Spleen (tissue), 11 donors: ENCODE results near the gene TRPT1. TPM values are rescaled to one million over a fixed set of nuclear protein-coding genes. Genes with fewer than 3 reads are reported as not detected.

Experiments used
- DNase-seq: peaks from one replicate; pipeline ENCODE4 v3.0.0-alpha.2; 2020
- H3K27ac ChIP-seq, 8 donors: fragments of 200-600 bp; sonication (generic) in 7 of 8; 1 replicate in 4 of 8; 2 replicates in 4 of 8; pipeline versions ENCODE4 v1.5.0 to v1.8.0; 2016 to 2021; ENCODE audit warnings: inconsistent platforms in 4 of 8, mild to moderate bottlenecking in 4 of 8, moderate library complexity in 1 of 8
- H3K27me3 ChIP-seq, 7 donors: fragments of 200-600 bp; sonication (generic) in 6 of 7; replicated peaks in 1 of 7; 1 replicate in 4 of 7; 2 replicates in 3 of 7; pipeline versions ENCODE4 v1.5.0 to v1.8.0; 2016 to 2021; ENCODE audit warnings: inconsistent platforms in 3 of 7, mild to moderate bottlenecking in 1 of 7
- H3K36me3 ChIP-seq, 6 donors: fragments of 200-600 bp; sonication (generic) in 5 of 6; 1 replicate in 4 of 6; 2 replicates in 2 of 6; pipeline versions ENCODE4 v1.5.0 to v1.8.0; 2016 to 2021; ENCODE audit warnings: inconsistent platforms in 2 of 6
- H3K4me1 ChIP-seq, 6 donors: fragments of 200-600 bp; sonication (generic) in 5 of 6; 1 replicate in 3 of 6; 2 replicates in 3 of 6; pipeline versions ENCODE4 v1.5.0 to v1.8.0; 2016 to 2021; ENCODE audit warnings: inconsistent platforms in 3 of 6
- H3K4me3 ChIP-seq, 8 donors: fragments of 200-600 bp; sonication (generic) in 7 of 8; 1 replicate in 4 of 8; 2 replicates in 4 of 8; pipeline versions ENCODE4 v1.5.0 to v1.8.0; 2016 to 2021; ENCODE audit warnings: inconsistent platforms in 4 of 8, mild to moderate bottlenecking in 4 of 8, moderate library complexity in 2 of 8
- H3K9me3 ChIP-seq, 8 donors: fragments of 200-600 bp; sonication (generic) in 7 of 8; 1 replicate in 4 of 8; 2 replicates in 4 of 8; pipeline versions ENCODE4 v1.5.0 to v1.8.0; 2016 to 2021; ENCODE audit warnings: inconsistent platforms in 4 of 8
- CTCF ChIP-seq, 11 experiments: fragments of 200-600 bp in 7 of 11; fragments of 450-650 bp in 4 of 11; sonication (generic) in 4 of 11; IDR thresholded peaks in 8 of 11; conservative IDR thresholded peaks in 3 of 11; 1 replicate in 7 of 11; 2 replicates in 4 of 11; pipeline versions ENCODE4 v1.4.0 to v1.8.0; 2016 to 2021; ENCODE audit warnings: antibody characterized with exemption in 11 of 11, inconsistent platforms in 4 of 11, mild to moderate bottlenecking in 1 of 11
- POLR2A ChIP-seq, 3 donors: fragments of 450-650 bp; IDR thresholded peaks; one replicate each; pipeline ENCODE4 v1.5.1; 2017; ENCODE audit warnings: antibody characterized with exemption in 3 of 3, mild to moderate bottlenecking in 1 of 3
- POLR2AphosphoS5 ChIP-seq, 3 donors: sonication (generic); formaldehyde crosslinking; IDR thresholded peaks; one replicate each; pipeline ENCODE4 v1.5.1; 2017; ENCODE audit warnings: antibody characterized with exemption in 3 of 3
- WGBS, 5 donors: extraction: QIAGEN DNeasy Blood & Tissue Kit in 3 of 5; methylation state at CpG; one replicate each; pipeline versions ENCODE4 v1.1.5 to v1.1.7; 2013 to 2018; 5-methylcytosine and 5-hydroxymethylcytosine counted together
- intact Hi-C: fragments of 100-400 bp; cut with DNase I; formaldehyde crosslinking; loops from one replicate; pipeline ENCODE4 v1.15.0; 2023; ENCODE audit warnings: low total_unique reads
- polyA plus RNA-seq, 3 donors: library from polyadenylated mRNA; stranded (reverse); fragments of 200-250 nt; gene quantifications; one replicate each; pipeline ENCODE4 v1.2.1, GENCODE V29; 2013
- total RNA-seq, 7 donors: library from RNA; depleted of rRNA in 3 of 7; stranded (reverse); fragments of >200 nt in 3 of 7; fragmentation: NEBNext Ultra II Directional in 4 of 7; extraction: Animal tissue kit (Norgen Biotek cat#: 25700) in 4 of 7; gene quantifications; one replicate each; pipeline versions ENCODE4 v1.1.0 to v1.2.1, GENCODE V29; 2016 to 2021
- donor health status: healthy with polysubstance abuse.
- donor health status: DM: no; HTN: no; CAD: no; lungs with moderate emphysema.
- donor health status: DM: no; HTN: no; CAD: no.
- donor health status: Bipolar disorder and iron deficiency.
- donor health status: healthy.
- donor health status: DM: no; HTN: no; CAD: no.
- donor health status: DM: yes; HTN: yes; CAD: no.

The TRPT1 gene
- total and polyA plus RNA-seq, 10 donors = 34.2 to 74.0 (median 46.4) TPM

GRCh38 chr11:64238076-64238475 is 12.1 kb upstream of the TRPT1 start:
- H3K27ac ChIP-seq = peak overlapping the region in 7 of 8 donors; percentile 95 to 100 (median 99)
- intact Hi-C loops = no loop called here
- DNase-seq = peak; percentile 82
- peaks cover 25 to 85% (median 66%) of the 10 kb centered on the region in 6 donors for H3K4me1 ChIP-seq
- peaks cover 0 to 37% (median 19%) of the 10 kb centered on the region in 6 donors for H3K36me3 ChIP-seq
- 75 to 90% (median 82%) methylated on average over 7 to 9 of the region's 9 CpGs for WGBS, 5 donors
- TF ChIP-seq POLR2A (IDR thresholded peaks at IDR 0.05) (no peak), POLR2AphosphoS5 (IDR thresholded peaks at IDR 0.05) (peak in 2 of 3 donors; percentile 40 to 47)
- H3K9me3 ChIP-seq = no peaks in the 10 kb centered on the region
- H3K27me3 ChIP-seq = no peaks in the 10 kb centered on the region
- peak overlapping the region in 1 of 8 donors; percentile 35 for H3K4me3 ChIP-seq

GRCh38 chr11:64237484-64237951 is 11.5 kb upstream of the TRPT1 start:
- no peak for TF ChIP-seq CTCF (IDR thresholded peaks at IDR 0.05 in 8 of 11, conservative IDR thresholded peaks at IDR 0.05 in 3 of 11)
- no peak for TF ChIP-seq POLR2AphosphoS5 (IDR thresholded peaks at IDR 0.05)
- no peak for TF ChIP-seq POLR2A (IDR thresholded peaks at IDR 0.05)
- Histone ChIP-seq H3K4me1 (peaks cover 27 to 85% (median 64%) of the 10 kb centered on the region in 6 donors), H3K36me3 (peaks cover 0 to 33% (median 18%) of the 10 kb centered on the region in 6 donors), H3K4me3 (peak overlapping the region in 1 of 8 donors; percentile 35), H3K27me3 (no peaks in the 10 kb centered on the region), H3K27ac (peak overlapping the region in 7 of 8 donors; percentile 95 to 100 (median 99)), H3K9me3 (no peaks in the 10 kb centered on the region)
- WGBS, 5 donors = 70 to 88% (median 82%) methylated on average over 12 of the region's 12 CpGs
- DNase-seq = no peak
- intact Hi-C loops = no loop called here

GRCh38 chr11:64235437-64236161 is 9.6 kb upstream of the TRPT1 start:
- peaks cover 0 to 33% (median 18%) of the 10 kb centered on the region in 6 donors for H3K36me3 ChIP-seq
- WGBS, 5 donors = 85 to 92% (median 88%) methylated on average over 4 to 12 of the region's 12 CpGs
- intact Hi-C loops = no loop called here
- TF ChIP-seq CTCF (IDR thresholded peaks at IDR 0.05 in 8 of 11, conservative IDR thresholded peaks at IDR 0.05 in 3 of 11) (no peak), POLR2A (IDR thresholded peaks at IDR 0.05) (no peak), POLR2AphosphoS5 (IDR thresholded peaks at IDR 0.05) (no peak)
- DNase-seq = peak; percentile 81
- H3K9me3 ChIP-seq = no peaks in the 10 kb centered on the region
- H3K4me3 ChIP-seq = peak overlapping the region; percentile 67 to 96 (median 78)
- H3K27ac ChIP-seq = peak overlapping the region; percentile 72 to 93 (median 86)
- H3K4me1 ChIP-seq = peaks cover 34 to 94% (median 76%) of the 10 kb centered on the region in 6 donors
- no peaks in the 10 kb centered on the region for H3K27me3 ChIP-seq

GRCh38 chr11:64234647-64235379 is 8.8 kb upstream of the TRPT1 start:
- Histone ChIP-seq H3K27ac (peak overlapping the region; percentile 72 to 93 (median 86)), H3K9me3 (no peaks in the 10 kb centered on the region), H3K36me3 (peaks cover 0 to 33% (median 18%) of the 10 kb centered on the region in 6 donors), H3K27me3 (no peaks in the 10 kb centered on the region), H3K4me3 (peak overlapping the region; percentile 67 to 96 (median 78)), H3K4me1 (peaks cover 32 to 91% (median 71%) of the 10 kb centered on the region in 6 donors)
- TF ChIP-seq POLR2AphosphoS5 (IDR thresholded peaks at IDR 0.05) (peak; percentile 66 to 78 (median 75)), POLR2A (IDR thresholded peaks at IDR 0.05) (peak in 1 of 3 donors; percentile 29), CTCF (IDR thresholded peaks at IDR 0.05 in 8 of 11, conservative IDR thresholded peaks at IDR 0.05 in 3 of 11) (peak in 3 of 11 experiments; percentile 9 to 21 (median 21))
- WGBS, 5 donors = 1 to 4% (median 2%) methylated on average over 10 to 80 of the region's 80 CpGs
- intact Hi-C loops = no loop called here
- DNase-seq = peak; percentile 93
